IPS DF 4.7 (cell line): ENCODE measurements around the gene TSHR.

Experiments used
- DNase-seq: peaks from one replicate; pipeline ENCODE4 v3.0.0-alpha.2; 2013; ENCODE audit warnings: low spot score; ENCODE audit errors: extremely low read depth

The TSHR gene

GRCh38 chr14:81132468-81132867 lies 177.0 kb downstream of the TSHR start:
- no peak for DNase-seq

- no peak for DNase-seq
These were observed 178.0 kb downstream of the TSHR start for GRCh38 chr14:81133400-81133799.

GRCh38 chr14:81137316-81137715 lies 181.9 kb downstream of the TSHR start:
- DNase-seq = no peak

GRCh38 chr14:81138429-81138828 lies 183.0 kb downstream of the TSHR start:
- DNase-seq = no peak

- no peak for DNase-seq
These were observed 186.0 kb downstream of the TSHR start for GRCh38 chr14:81141426-81141825.

GRCh38 chr14:81143793-81144192 lies 188.4 kb downstream of the TSHR start:
- no peak for DNase-seq

GRCh38 chr14:81144824-81145603 lies 189.6 kb downstream of the TSHR start:
- no peak for DNase-seq

GRCh38 chr14:81147140-81147897 lies 191.9 kb downstream of the TSHR start:
- no peak for DNase-seq

- DNase-seq = no peak
These were observed 193.2 kb downstream of the TSHR start for GRCh38 chr14:81148635-81149034.

- DNase-seq = no peak
These were observed 197.8 kb downstream of the TSHR start for GRCh38 chr14:81153187-81153586.

- no peak for DNase-seq
These were observed 202.0 kb downstream of the TSHR start for GRCh38 chr14:81157431-81157830.

GRCh38 chr14:81161088-81161487 lies 205.7 kb downstream of the TSHR start:
- DNase-seq = no peak

GRCh38 chr14:81161749-81162148 lies 206.3 kb downstream of the TSHR start:
- DNase-seq = no peak

GRCh38 chr14:81162941-81163340 lies 207.5 kb downstream of the TSHR start:
- no peak for DNase-seq

GRCh38 chr14:81164167-81164774 lies 208.8 kb downstream of the TSHR start:
- DNase-seq = peak; percentile 81

GRCh38 chr14:81165188-81165587 lies 209.8 kb downstream of the TSHR start:
- no peak for DNase-seq

GRCh38 chr14:81166121-81166520 lies 210.7 kb downstream of the TSHR start:
- no peak for DNase-seq

- no peak for DNase-seq
These were observed 213.8 kb downstream of the TSHR start for GRCh38 chr14:81169267-81169666.

GRCh38 chr14:81169711-81170103 lies 214.3 kb downstream of the TSHR start:
- no peak for DNase-seq

- peak; percentile 58 for DNase-seq
These were observed 214.8 kb downstream of the TSHR start for GRCh38 chr14:81170104-81170828.

GRCh38 chr14:81170829-81171195 lies 215.4 kb downstream of the TSHR start:
- no peak for DNase-seq

GRCh38 chr14:81172353-81172752 lies 216.9 kb downstream of the TSHR start:
- DNase-seq = no peak
